Upper lobe of right lung (tissue), 1 donor: Measurements from ENCODE around the gene RASGRF1. TPM values are rescaled to one million over a fixed set of nuclear protein-coding genes. Genes with fewer than 3 reads are reported as not detected.

Experiments
- ATAC-seq: fragments of 200-7000 bp; cut with Tn5 transposase; one replicate; pipeline ENCODE4 v1.9.1; 2020; ENCODE audit warnings: mild to moderate bottlenecking, moderate library complexity
- DNase-seq: peaks from one replicate; pipeline ENCODE4 v3.0.0-alpha.2; 2020
- H3K27ac ChIP-seq: fragments of 200-600 bp; one replicate; pipeline ENCODE4 v1.8.0; 2022
- H3K27me3 ChIP-seq: fragments of 200-600 bp; one replicate; pipeline ENCODE4 v1.8.0; 2022; ENCODE audit warnings: mild to moderate bottlenecking
- H3K36me3 ChIP-seq: fragments of 200-600 bp; one replicate; pipeline ENCODE4 v1.8.0; 2022
- H3K4me1 ChIP-seq: fragments of 200-600 bp; one replicate; pipeline ENCODE4 v1.8.0; 2022
- H3K4me3 ChIP-seq: fragments of 200-600 bp; one replicate; pipeline ENCODE4 v1.8.0; 2022; ENCODE audit warnings: mild to moderate bottlenecking
- H3K9me3 ChIP-seq: fragments of 200-600 bp; one replicate; pipeline ENCODE4 v1.8.0; 2022
- CTCF ChIP-seq: fragments of 200-600 bp; IDR thresholded peaks from one replicate; pipeline ENCODE4 v1.8.0; 2022; ENCODE audit warnings: antibody characterized with exemption
- intact Hi-C: fragments of 100-400 bp; cut with DNase I; formaldehyde crosslinking; loops from one replicate; pipeline ENCODE4 v1.11.0; 2022
- total RNA-seq: library from RNA; stranded (reverse); fragmentation: NEBNext Ultra II Directional; extraction: Animal tissue kit (Norgen Biotek cat#: 25700); gene quantifications from one replicate; pipeline ENCODE4 v1.2.1, GENCODE V29; 2021
- donor health status: DM: no; HTN: yes; CAD: no; lungs with severe emphysema.

RASGRF1 gene
- total RNA-seq, 1 donor from 2014 or later = 105 TPM

- ATAC-seq (no peak), DNase-seq (no peak)
- H3K36me3 ChIP-seq = peaks cover 71% of the 10 kb centered on the region
- TF ChIP-seq CTCF = no peak
- peaks cover 35% of the 10 kb centered on the region for H3K4me1 ChIP-seq
- H3K27ac ChIP-seq = no peak overlapping the region
- H3K27me3 ChIP-seq = no peaks in the 10 kb centered on the region
- no peaks in the 10 kb centered on the region for H3K9me3 ChIP-seq
- intact Hi-C loops = no loop called here
- no peak overlapping the region for H3K4me3 ChIP-seq
These were observed 177.6 kb downstream of the RASGRF1 start for GRCh38 chr15:78913012-78913411.

GRCh38 chr15:78912316-78912715 lies 178.3 kb downstream of the RASGRF1 start:
- intact Hi-C loops = no loop called here
- Histone ChIP-seq H3K4me3 (no peak overlapping the region), H3K27me3 (no peaks in the 10 kb centered on the region), H3K36me3 (peaks cover 78% of the 10 kb centered on the region), H3K4me1 (peaks cover 29% of the 10 kb centered on the region), H3K9me3 (no peaks in the 10 kb centered on the region), H3K27ac (no peak overlapping the region)
- TF ChIP-seq CTCF = no peak
- DNase-seq (no peak), ATAC-seq (no peak)

GRCh38 chr15:78910271-78910670 lies 180.3 kb downstream of the RASGRF1 start:
- Histone ChIP-seq H3K4me1 (peaks cover 33% of the 10 kb centered on the region), H3K27me3 (no peaks in the 10 kb centered on the region), H3K36me3 (peaks cover 93% of the 10 kb centered on the region), H3K4me3 (no peak overlapping the region), H3K9me3 (no peaks in the 10 kb centered on the region), H3K27ac (no peak overlapping the region)
- ATAC-seq (no peak), DNase-seq (no peak)
- intact Hi-C loops = no loop called here
- TF ChIP-seq CTCF = no peak

Other genes with a start within 250 kb of the RASGRF1 start
- 261 TPM for gene MORF4L1, start 217.9 kb downstream of the RASGRF1 start, total RNA-seq
- 1,018 TPM for gene CTSH, start 145.7 kb downstream of the RASGRF1 start, total RNA-seq
- gene ANKRD34C, start 191.9 kb upstream of the RASGRF1 start, total RNA-seq = not detected
- 45.6 TPM for gene TMED3, start 220.3 kb upstream of the RASGRF1 start, total RNA-seq